ENCODE data around the gene VSTM2B.

GRCh38 chr19:29514525-29515232 lies 11.1 kb upstream of the VSTM2B start:
- TF ChIP-seq CTCF (conservative IDR thresholded peaks at IDR 0.05) (no peak), ZFX (IDR thresholded peaks at IDR 0.05) (no peak)

Data from C4-2B (cell line).